Natural killer cell (primary cell): Measurements from ENCODE around the gene MTMR11. TPM values are rescaled to one million over a fixed set of nuclear protein-coding genes. Genes with fewer than 3 reads are reported as not detected.

Experiments
- ATAC-seq, 3 donors: fragments of 150-1000 bp in 2 of 3; fragments of 200-7000 bp in 1 of 3; cut with Tn5 transposase; 1 replicate in 1 of 3; 2 replicates in 2 of 3; pipeline ENCODE4 v1.10.0; 2021; ENCODE audit warnings: mild to moderate bottlenecking in 2 of 3, moderate library complexity in 2 of 3
- DNase-seq, 2 donors: peaks; one replicate each; pipeline versions ENCODE4 v3.0.0 to v3.0.0-alpha.2; 2013 to 2021; ENCODE audit warnings: mixed read lengths in 1 of 2
- H3K27ac ChIP-seq: one replicate; pipeline ENCODE4 v1.5.1; 2013; ENCODE audit warnings: mild to moderate bottlenecking, low read length
- H3K27me3 ChIP-seq: one replicate; pipeline ENCODE4 v1.6.1; 2013; ENCODE audit warnings: low read length; ENCODE audit not compliant: control insufficient read depth, insufficient read depth
- H3K36me3 ChIP-seq: one replicate; pipeline ENCODE4 v1.6.1; 2013; ENCODE audit warnings: low read length; ENCODE audit not compliant: control insufficient read depth, insufficient read depth
- H3K4me1 ChIP-seq: one replicate; pipeline ENCODE4 v1.6.1; 2013; ENCODE audit warnings: low read length; ENCODE audit not compliant: control insufficient read depth, insufficient read depth
- H3K4me3 ChIP-seq: one replicate; pipeline ENCODE4 v1.5.1; 2013; ENCODE audit warnings: low read length
- H3K9me3 ChIP-seq: one replicate; pipeline ENCODE4 v1.6.1; 2013; ENCODE audit warnings: low read length; ENCODE audit not compliant: control insufficient read depth, insufficient read depth
- H3K27ac Mint-ChIP-seq, 2 donors: one replicate each; pipeline ENCODE4 v1.8.0; 2022; ENCODE audit warnings: mild to moderate bottlenecking in 2 of 2, mixed read lengths in 2 of 2, moderate library complexity in 1 of 2
- H3K27me3 Mint-ChIP-seq, 2 donors: one replicate each; pipeline ENCODE4 v1.8.0; 2022; ENCODE audit warnings: low read depth in 2 of 2, mixed read lengths in 2 of 2
- H3K36me3 Mint-ChIP-seq: one replicate; pipeline ENCODE4 v1.8.0; 2022; ENCODE audit warnings: mixed read lengths
- H3K4me1 Mint-ChIP-seq, 2 donors: one replicate each; pipeline ENCODE4 v1.8.0; 2022; ENCODE audit warnings: mixed read lengths in 2 of 2
- H3K4me3 Mint-ChIP-seq: one replicate; pipeline ENCODE4 v1.8.0; 2022; ENCODE audit warnings: mild to moderate bottlenecking, moderate library complexity, mixed read lengths
- H3K9me3 Mint-ChIP-seq, 2 donors: one replicate each; pipeline ENCODE4 v1.8.0; 2022; ENCODE audit warnings: mixed read lengths in 2 of 2
- CTCF ChIP-seq: fragments of 200-600 bp; IDR thresholded peaks from one replicate; pipeline ENCODE4 v1.8.0; 2022; ENCODE audit warnings: antibody characterized with exemption
- WGBS: methylation state at CpG from one replicate; pipeline ENCODE4 v1.1.7; 2013; ENCODE audit warnings: missing lambda C conversion rate; ENCODE audit not compliant: insufficient coverage; 5-methylcytosine and 5-hydroxymethylcytosine counted together
- intact Hi-C: fragments of 100-400 bp; cut with micrococcal nuclease; formaldehyde crosslinking; loops from one replicate; pipeline ENCODE4 v1.14.2; 2022
- total RNA-seq, 4 donors: library from RNA; stranded (reverse); fragments of 120-200 nt in 1 of 4; gene quantifications; one replicate each; pipeline versions ENCODE4 v1.2.3 to v1.2.4, GENCODE V29; 2013 to 2022

Gene MTMR11
- total RNA-seq, 3 donors from 2014 or later (not counting 1 experiment from before 2014, with no cell fraction given): 1.8 to 3.0 (median 2.9) TPM

- H3K27me3 Mint-ChIP-seq: no peaks in the 10 kb centered on the region
- intact Hi-C loops: loop anchor here (1.0 kb wide), 1 partner anchor 11 kb away; no protein-coding TSS in a partner anchor
- peaks cover 8 to 21% of the 10 kb centered on the region in 2 donors for H3K4me1 Mint-ChIP-seq
- H3K36me3 Mint-ChIP-seq: no peaks in the 10 kb centered on the region
- 12% methylated on average over 65 of the region's 65 CpGs for WGBS
- H3K36me3 ChIP-seq: no peaks in the 10 kb centered on the region
- ATAC-seq: peak; percentile 97 to 99 (median 98)
- no peaks in the 10 kb centered on the region for H3K9me3 ChIP-seq
- H3K27me3 ChIP-seq: no peaks in the 10 kb centered on the region
- H3K4me3 Mint-ChIP-seq: peak within 1 kb of the TSS; percentile 94
- H3K27ac Mint-ChIP-seq: peak within 1 kb of the TSS; percentile 90 to 94
- H3K4me3 ChIP-seq: peak within 1 kb of the TSS; percentile 79
- peaks cover 14% of the 10 kb centered on the region for H3K4me1 ChIP-seq
- peak within 1 kb of the TSS; percentile 79 for H3K27ac ChIP-seq
- TF ChIP-seq CTCF: no peak
- DNase-seq: peak; percentile 74 to 91
- no peaks in the 10 kb centered on the region for H3K9me3 Mint-ChIP-seq
These were observed 37.0 kb downstream of the MTMR11 start, which contains the start of gene BOLA1 for GRCh38 chr1:149899460-149900284. BOLA1 (plus strand) TSS chr1:149899568; CDS start chr1:149900060, 492 bp downstream.

- Histone ChIP-seq H3K9me3 (no peaks in the 10 kb centered on the region), H3K4me3 (no peak overlapping the region), H3K36me3 (no peaks in the 10 kb centered on the region), H3K27ac (no peak overlapping the region), H3K4me1 (peaks cover 14% of the 10 kb centered on the region), H3K27me3 (no peaks in the 10 kb centered on the region)
- Mint-ChIP-seq H3K9me3 (no peaks in the 10 kb centered on the region), H3K4me1 (peaks cover 8 to 21% of the 10 kb centered on the region in 2 donors), H3K27ac (no peak overlapping the region), H3K36me3 (no peaks in the 10 kb centered on the region), H3K27me3 (peaks cover 0 to 5% of the 10 kb centered on the region in 2 donors), H3K4me3 (no peak overlapping the region)
- TF ChIP-seq CTCF: no peak
- intact Hi-C loops: no loop called here
- 95% methylated on average over 4 of the region's 4 CpGs for WGBS
- no peak for ATAC-seq
- no peak for DNase-seq
These were observed 40.1 kb downstream of the MTMR11 start for GRCh38 chr1:149896575-149896974.

GRCh38 chr1:149888999-149889289 is 47.7 kb downstream of the MTMR11 start:
- Mint-ChIP-seq H3K4me1 (no peaks in the 10 kb centered on the region), H3K4me3 (no peak overlapping the region), H3K27ac (no peak overlapping the region), H3K9me3 (no peaks in the 10 kb centered on the region), H3K27me3 (no peaks in the 10 kb centered on the region), H3K36me3 (no peaks in the 10 kb centered on the region)
- TF ChIP-seq CTCF: no peak
- Histone ChIP-seq H3K9me3 (no peaks in the 10 kb centered on the region), H3K36me3 (no peaks in the 10 kb centered on the region), H3K27me3 (no peaks in the 10 kb centered on the region), H3K4me1 (peaks cover 28% of the 10 kb centered on the region), H3K27ac (peak overlapping the region; percentile 99), H3K4me3 (peak overlapping the region; percentile 58)
- WGBS: 65% methylated on average over 6 of the region's 6 CpGs
- intact Hi-C loops: loop anchor here (1.0 kb wide), 2 partner anchors 10 to 38 kb away; partner anchors contain the start of genes BOLA1 and SF3B4
- no peak for DNase-seq
- no peak for ATAC-seq
